GM19452 (cell line): ENCODE results near the gene ETAA1.

Experiments
- ATAC-seq: cut with Tn5 transposase; IDR thresholded peaks from one replicate; pipeline ENCODE4 v1.9.1; 2021; ENCODE audit not compliant: unreplicated experiment

The ETAA1 gene

DNA sequence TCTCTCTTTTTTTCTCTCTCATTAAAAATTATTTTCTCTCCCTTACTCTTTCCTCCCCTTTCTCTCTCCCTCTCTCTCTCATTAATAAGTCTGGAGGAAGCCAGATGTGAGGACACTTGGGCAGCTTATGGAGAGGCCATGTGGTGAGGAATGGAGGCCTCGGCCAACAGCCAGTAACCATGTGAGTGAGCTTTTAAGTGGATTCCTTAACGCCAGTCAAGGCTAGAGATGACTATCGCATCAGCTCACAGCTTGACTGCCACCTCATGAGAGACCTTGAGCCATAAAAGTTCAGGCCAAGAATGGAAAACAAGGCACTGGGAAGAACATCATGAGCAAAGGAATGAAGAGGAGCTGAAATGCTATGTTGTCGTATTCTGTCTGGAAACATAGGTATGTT is 39.1 kb downstream of the ETAA1 start:
- ATAC-seq = no peak

DNA sequence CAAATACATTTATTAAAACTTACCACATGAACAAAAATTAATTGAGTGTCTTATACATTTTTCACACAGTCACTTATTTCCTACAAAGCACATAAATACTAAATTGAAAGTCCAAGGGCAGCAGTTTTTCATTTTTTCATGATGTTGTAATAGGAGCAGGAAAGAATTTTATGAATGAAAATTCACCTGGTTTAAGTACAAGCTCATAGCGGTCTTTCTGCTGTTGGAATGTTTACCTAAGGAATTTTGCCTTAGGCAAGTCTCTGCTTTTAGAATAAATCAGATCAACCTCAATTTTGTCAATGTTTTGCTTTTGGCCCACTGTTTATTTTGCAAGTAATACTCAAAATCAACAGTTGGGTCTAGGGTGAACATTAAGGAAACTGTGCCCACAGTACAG is 40.0 kb downstream of the ETAA1 start:
- no peak for ATAC-seq

DNA sequence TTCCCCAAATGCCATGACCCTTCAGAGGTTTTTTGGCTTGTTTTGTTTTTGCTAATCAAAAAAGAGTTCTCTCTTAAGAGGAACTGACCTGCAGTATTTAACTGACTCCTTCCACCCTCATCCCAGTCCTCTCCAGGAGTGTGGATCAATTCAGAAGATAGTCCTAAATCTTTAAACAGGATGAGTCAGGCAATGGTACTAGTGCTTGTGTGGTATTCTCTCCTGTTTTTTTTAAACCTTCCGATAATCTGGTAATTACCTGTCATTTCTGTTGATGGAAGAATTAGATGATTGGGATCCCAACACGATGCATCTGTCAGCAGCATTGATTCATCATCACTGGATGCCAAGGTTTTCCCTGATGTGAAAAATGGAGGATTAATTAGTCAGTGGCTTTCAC is 41.2 kb downstream of the ETAA1 start:
- no peak for ATAC-seq

DNA sequence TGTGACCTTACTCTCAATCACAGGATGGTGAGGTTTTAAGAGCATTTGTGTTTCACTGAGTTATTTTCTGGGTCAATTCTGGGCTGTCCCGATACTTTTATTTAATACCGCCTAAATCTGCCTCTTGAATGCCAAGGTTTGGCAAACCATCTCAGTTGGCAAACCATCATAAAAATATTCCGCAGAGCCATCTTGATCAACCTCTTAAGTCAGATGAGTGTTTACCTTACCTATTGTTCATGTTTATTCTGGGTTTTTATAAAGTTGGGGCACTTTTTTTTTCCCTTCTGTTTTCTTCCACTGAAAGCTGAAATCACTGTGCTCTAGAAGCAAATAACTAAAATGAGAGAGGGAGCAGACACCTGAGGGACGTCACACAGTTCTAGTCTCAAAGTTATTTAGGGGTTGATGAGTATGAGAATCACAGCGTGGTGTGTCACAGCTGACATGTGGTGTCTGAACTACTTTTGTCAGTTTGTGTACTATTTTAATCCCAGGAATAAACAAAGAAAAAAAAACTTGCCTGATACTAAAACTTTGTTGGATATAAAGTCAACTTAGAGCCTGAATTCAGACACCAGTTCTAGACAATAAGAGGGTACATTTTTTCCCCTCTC is 48.6 kb downstream of the ETAA1 start:
- ATAC-seq = no peak

DNA sequence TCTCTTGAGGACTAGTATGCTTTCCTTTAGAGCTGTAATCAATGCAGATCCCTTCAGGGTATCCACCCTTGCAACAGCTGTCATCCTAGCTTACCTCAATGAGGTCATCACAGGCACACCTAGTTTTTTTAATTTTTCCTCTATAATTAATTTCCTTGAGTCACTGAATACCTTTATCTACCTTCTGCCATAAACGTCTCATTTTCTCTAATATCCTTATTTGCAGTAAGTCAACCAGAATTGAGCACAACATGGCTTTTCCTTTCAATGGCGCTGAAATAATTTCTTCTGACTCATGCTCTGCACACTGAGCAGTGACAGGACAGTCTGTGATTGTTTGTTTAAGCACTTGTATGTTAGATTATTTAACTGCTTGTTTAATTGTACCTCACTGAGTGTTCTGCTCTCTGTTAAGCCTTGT is 49.4 kb downstream of the ETAA1 start:
- ATAC-seq = no peak

DNA sequence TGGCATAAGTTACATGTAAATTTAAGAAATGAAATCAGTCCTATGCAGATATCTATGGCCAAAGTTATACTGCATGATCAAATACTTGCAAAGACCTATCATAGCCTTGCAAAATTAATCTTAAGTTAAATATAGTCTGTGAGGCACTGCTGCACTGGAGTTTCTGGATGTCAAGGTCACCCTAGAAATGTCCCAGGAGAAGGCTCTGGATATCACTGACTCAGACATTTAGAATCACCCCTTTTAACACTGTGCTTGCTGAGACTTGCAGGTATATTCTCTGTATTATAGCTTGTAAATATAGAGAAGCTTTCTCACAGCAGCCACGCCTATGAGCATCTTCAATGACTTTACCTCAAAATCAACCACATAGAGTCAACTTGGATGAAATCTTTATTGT is 51.5 kb downstream of the ETAA1 start:
- ATAC-seq = no peak

DNA sequence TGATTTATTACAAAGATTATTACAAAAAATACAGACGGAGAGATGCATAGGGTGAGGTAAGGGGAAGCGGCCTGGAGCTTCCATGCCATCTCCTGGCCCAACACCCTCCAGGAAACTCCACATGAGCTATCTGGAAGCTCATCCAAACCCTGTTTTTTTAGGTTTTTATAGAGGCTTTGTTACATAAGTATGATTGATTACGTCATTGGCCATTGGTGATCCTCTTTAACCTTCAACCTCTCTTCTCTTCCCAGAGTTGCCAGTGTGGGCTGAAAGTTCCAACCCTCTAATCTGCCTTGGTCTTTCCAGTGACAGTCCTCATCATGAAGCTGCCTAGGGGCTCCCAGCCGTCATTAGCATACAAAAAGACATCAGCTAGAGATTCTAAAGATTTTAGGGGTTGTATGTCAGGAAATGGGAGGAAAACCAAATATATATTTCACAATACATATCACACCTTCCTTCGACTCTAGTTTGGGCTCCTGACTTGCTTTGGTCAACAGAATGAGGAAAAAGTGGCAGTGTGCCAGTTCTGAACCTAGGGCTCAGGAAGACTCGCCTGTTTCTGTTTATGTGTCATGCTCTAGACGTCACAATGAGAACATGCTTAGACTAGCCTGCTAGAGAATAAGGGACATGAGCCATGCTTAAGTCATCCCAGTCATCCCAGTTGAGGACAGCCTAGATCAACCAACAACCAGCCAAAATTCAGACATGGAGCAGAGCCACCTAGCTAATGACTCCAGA is 54.1 kb downstream of the ETAA1 start:
- no peak for ATAC-seq

DNA sequence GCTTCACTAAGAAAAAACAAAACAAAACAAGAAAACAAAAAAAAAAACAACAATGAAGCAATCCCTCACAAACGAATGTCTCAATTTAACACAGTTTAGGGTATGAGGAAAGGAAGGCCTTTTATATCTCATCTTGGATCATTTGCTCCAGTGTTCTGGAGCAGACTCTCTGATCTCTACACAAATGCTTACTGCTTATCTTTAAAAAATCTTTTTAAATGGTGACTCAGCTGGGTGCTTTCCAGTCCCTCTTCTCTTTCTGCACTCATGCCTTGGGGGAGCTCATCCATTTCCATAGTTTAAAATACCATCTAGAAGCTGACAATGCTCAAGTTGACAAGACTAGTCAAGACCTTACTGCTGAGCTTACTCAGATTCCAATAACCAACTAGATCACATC is 56.2 kb downstream of the ETAA1 start:
- no peak for ATAC-seq

DNA sequence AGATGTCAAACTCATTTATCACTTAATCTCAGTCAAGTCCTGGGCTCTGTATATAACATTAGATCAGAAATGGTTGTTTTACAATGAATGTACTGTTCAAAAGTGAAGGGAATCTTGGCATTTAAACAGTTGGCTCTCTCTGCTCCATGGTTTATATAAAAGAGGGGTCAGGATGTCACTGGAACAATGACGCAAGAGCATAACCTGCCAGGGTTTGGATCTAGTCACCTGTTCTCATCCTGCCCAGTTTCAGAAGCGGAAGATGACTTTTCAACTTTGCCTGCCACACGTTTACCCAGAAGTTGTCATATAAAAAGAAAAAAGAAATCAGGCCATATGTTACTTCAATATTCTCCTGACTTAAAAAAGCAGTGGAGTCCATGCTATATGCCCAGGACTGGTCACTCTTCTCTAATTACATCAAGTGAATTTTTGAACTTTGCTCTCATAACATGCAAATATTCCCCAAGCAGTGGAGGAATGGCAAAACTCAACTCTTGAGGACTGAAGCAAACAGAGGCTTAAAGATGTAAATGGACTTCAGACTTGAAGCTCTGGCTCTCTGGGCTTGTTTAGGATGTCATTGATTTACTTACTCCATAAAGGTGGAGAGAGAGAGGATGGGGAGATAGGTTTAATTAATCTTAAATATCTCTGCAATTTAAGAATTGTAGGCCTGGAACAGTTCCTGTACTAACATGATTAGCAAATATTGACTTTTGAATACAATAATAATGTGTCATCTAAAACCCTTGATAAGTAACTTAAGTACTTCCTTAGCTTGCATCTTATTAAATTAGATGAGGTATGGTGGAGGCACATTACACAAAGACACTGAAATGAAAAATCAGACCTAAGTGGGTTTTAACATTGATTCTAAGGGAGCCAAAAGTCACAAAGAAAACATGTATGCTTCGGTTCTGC is 58.3 kb downstream of the ETAA1 start:
- no peak for ATAC-seq

DNA sequence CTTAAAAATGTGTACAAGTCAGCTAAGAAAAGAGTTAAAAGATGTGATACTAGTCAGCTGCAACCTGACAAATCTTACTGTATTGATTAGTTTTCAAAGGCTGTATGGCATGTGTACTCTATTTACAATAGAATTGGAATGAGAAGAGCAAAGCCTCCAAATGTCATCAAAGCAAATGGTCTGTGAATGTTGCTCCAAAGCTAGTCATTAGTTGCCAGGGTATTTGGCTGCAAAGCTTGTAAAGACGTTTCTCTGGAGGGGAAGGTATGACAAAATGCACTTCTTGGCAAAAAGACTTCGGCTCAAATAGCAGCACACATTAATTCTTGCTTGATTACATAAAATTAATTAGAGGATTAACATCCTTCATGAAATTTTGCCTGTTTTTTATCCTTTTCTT is 59.3 kb downstream of the ETAA1 start:
- no peak for ATAC-seq

DNA sequence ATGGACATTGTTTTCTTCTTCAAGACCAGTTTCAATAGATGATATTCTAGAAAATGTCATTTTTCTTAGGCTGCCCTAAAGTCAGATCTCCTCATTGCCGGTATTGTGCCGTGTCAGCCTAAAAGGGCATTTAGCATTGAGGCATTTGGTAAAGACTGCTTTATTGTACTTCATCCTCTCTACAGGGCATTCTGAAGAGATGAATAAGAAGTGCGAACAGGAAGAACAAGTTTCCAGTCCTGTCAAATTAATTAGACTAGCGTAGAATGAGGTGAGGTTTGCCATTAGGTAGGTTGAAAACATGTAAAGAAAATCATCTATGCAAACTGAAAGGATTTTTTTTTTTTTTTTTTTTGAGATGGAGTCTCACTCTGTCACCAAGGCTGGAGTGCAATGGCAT is 60.6 kb downstream of the ETAA1 start:
- ATAC-seq = no peak

DNA sequence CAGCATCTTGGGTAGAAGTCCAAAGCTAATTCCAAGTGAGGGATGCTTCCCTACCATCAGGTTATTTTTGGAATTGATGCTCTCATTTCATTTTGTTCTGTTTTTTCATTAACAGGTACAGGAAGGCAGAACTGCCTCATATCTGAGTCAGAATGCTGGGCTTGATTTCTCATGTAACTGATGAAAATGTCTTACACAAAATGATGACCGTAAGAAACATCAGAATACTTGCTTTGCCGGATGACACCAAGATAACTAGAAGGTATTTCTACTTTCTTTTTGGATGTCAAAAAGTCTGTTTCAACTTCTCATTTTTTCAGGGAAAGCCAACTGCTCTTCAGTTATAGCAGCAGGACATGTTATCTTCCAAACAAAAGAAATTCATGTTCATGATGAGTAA is 62.6 kb downstream of the ETAA1 start:
- ATAC-seq = no peak
